GM12878 (cell line): Measurements from ENCODE around the gene XRCC6.
A peak's percentile ranks its signal among the peaks of the same experiment; 100 is the strongest.
"Not testable (repeated sequence)": the region's sequence is repeated elsewhere in the genome, so short reads cannot be mapped to it uniquely, and the experiment has no call there.

Experiments
- BHLHE40 ChIP-seq, 2 experiments: fragments of 450-650 bp in 1 of 2; IDR thresholded peaks; 2 replicates each; pipeline ENCODE4 v1.6.1; 2011 to 2017; ENCODE audit warnings: low read depth in 2 of 2, borderline replicate concordance in 1 of 2, improper control_type of control experiment in 1 of 2, low read length in 1 of 2, mild to moderate bottlenecking in 1 of 2
- CEBPB ChIP-seq, 2 experiments: fragments of 150-350 bp in 1 of 2; IDR thresholded peaks; 2 replicates each; pipeline ENCODE4 v1.6.1; 2012 to 2014; ENCODE audit warnings: low read depth in 2 of 2, low read length in 2 of 2, borderline replicate concordance in 1 of 2, inconsistent platforms in 1 of 2
- EP300 ChIP-seq, 2 experiments: fragments of 150-350 bp in 1 of 2; IDR thresholded peaks; 2 replicates each; pipeline ENCODE4 v1.6.1; 2011 to 2012; ENCODE audit warnings: low read depth in 2 of 2, low read length in 2 of 2, borderline replicate concordance in 1 of 2, improper control_type of control experiment in 1 of 2, inconsistent platforms in 1 of 2; ENCODE audit not compliant: control insufficient read depth in 1 of 2
- EZH2 ChIP-seq: IDR thresholded peaks from 2 replicates; pipeline ENCODE4 v1.6.1; 2012; ENCODE audit warnings: low read depth, mild to moderate bottlenecking, control low read depth, inconsistent platforms, low read length, borderline replicate concordance; ENCODE audit not compliant: control insufficient read depth
- FOXK2 ChIP-seq: fragments of 450-650 bp; IDR thresholded peaks from 2 replicates; pipeline ENCODE4 v1.6.1; 2017; ENCODE audit warnings: mild to moderate bottlenecking, moderate library complexity
- NR2F1 ChIP-seq: fragments of 450-650 bp; conservative IDR thresholded peaks from 2 replicates; pipeline ENCODE4 v1.6.1; 2017; ENCODE audit warnings: mild to moderate bottlenecking
- POLR2A ChIP-seq: IDR thresholded peaks from 2 replicates; pipeline ENCODE4 v1.6.1; 2011; ENCODE audit warnings: low read depth, mild to moderate bottlenecking, low read length
- POLR2AphosphoS5 ChIP-seq: IDR thresholded peaks from 2 replicates; pipeline ENCODE4 v1.6.1; 2011; ENCODE audit warnings: mild to moderate bottlenecking, low read length, inconsistent platforms
- STAT3 ChIP-seq: IDR thresholded peaks from 2 replicates; pipeline ENCODE4 v1.6.1; 2011; ENCODE audit warnings: low read depth, low read length, improper control_type of control experiment
- TF ChIP-seq, protein P1 (sequence below): fragments of 450-650 bp; IDR thresholded peaks from 2 replicates; pipeline ENCODE4 v1.6.1; 2017; ENCODE audit warnings: mild to moderate bottlenecking, moderate library complexity
- TF ChIP-seq, protein P2 (sequence below), 3 experiments: IDR thresholded peaks in 2 of 3; conservative IDR thresholded peaks in 1 of 3; 2 replicates each; pipeline ENCODE4 v1.5.1; 2011; ENCODE audit warnings: low read depth in 3 of 3, low read length in 3 of 3, mild to moderate bottlenecking in 3 of 3, control low read depth in 2 of 3, moderate library complexity in 2 of 3, inconsistent platforms in 1 of 3, mixed read lengths in 1 of 3; ENCODE audit not compliant: control insufficient read depth in 2 of 3, insufficient read depth in 1 of 3; ENCODE audit errors: extremely low read depth in 1 of 3

DNA sequence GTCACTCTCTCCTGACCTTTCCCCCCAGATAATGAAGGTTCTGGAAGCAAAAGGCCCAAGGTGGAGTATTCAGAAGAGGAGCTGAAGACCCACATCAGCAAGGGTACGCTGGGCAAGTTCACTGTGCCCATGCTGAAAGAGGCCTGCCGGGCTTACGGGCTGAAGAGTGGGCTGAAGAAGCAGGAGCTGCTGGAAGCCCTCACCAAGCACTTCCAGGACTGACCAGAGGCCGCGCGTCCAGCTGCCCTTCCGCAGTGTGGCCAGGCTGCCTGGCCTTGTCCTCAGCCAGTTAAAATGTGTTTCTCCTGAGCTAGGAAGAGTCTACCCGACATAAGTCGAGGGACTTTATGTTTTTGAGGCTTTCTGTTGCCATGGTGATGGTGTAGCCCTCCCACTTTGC is 42.5 kb downstream of the XRCC6 start:
- not testable (repeated sequence) for TF ChIP-seq BHLHE40 (IDR thresholded peaks at IDR 0.05; ENCODE audit: borderline replicate concordance in 1 of 2, low read depth in 2 of 2, low read length in 1 of 2); NR2F1; CEBPB (IDR thresholded peaks at IDR 0.05; ENCODE audit: borderline replicate concordance in 1 of 2, low read depth in 2 of 2, low read length in 2 of 2); FOXK2; STAT3; EZH2; EP300 (IDR thresholded peaks at IDR 0.05; ENCODE audit: borderline replicate concordance in 1 of 2, control insufficient read depth in 1 of 2, low read depth in 2 of 2, low read length in 2 of 2); POLR2AphosphoS5
- 0 out of 2 replicates have a peak, but pooled peaks have one; percentile 25 for TF ChIP-seq POLR2A
- TF ChIP-seq, protein P1, sequence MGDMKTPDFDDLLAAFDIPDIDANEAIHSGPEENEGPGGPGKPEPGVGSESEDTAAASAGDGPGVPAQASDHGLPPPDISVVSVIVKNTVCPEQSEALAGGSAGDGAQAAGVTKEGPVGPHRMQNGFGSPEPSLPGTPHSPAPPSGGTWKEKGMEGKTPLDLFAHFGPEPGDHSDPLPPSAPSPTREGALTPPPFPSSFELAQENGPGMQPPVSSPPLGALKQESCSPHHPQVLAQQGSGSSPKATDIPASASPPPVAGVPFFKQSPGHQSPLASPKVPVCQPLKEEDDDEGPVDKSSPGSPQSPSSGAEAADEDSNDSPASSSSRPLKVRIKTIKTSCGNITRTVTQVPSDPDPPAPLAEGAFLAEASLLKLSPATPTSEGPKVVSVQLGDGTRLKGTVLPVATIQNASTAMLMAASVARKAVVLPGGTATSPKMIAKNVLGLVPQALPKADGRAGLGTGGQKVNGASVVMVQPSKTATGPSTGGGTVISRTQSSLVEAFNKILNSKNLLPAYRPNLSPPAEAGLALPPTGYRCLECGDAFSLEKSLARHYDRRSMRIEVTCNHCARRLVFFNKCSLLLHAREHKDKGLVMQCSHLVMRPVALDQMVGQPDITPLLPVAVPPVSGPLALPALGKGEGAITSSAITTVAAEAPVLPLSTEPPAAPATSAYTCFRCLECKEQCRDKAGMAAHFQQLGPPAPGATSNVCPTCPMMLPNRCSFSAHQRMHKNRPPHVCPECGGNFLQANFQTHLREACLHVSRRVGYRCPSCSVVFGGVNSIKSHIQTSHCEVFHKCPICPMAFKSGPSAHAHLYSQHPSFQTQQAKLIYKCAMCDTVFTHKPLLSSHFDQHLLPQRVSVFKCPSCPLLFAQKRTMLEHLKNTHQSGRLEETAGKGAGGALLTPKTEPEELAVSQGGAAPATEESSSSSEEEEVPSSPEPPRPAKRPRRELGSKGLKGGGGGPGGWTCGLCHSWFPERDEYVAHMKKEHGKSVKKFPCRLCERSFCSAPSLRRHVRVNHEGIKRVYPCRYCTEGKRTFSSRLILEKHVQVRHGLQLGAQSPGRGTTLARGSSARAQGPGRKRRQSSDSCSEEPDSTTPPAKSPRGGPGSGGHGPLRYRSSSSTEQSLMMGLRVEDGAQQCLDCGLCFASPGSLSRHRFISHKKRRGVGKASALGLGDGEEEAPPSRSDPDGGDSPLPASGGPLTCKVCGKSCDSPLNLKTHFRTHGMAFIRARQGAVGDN = not testable (repeated sequence)
- TF ChIP-seq, protein P2, sequence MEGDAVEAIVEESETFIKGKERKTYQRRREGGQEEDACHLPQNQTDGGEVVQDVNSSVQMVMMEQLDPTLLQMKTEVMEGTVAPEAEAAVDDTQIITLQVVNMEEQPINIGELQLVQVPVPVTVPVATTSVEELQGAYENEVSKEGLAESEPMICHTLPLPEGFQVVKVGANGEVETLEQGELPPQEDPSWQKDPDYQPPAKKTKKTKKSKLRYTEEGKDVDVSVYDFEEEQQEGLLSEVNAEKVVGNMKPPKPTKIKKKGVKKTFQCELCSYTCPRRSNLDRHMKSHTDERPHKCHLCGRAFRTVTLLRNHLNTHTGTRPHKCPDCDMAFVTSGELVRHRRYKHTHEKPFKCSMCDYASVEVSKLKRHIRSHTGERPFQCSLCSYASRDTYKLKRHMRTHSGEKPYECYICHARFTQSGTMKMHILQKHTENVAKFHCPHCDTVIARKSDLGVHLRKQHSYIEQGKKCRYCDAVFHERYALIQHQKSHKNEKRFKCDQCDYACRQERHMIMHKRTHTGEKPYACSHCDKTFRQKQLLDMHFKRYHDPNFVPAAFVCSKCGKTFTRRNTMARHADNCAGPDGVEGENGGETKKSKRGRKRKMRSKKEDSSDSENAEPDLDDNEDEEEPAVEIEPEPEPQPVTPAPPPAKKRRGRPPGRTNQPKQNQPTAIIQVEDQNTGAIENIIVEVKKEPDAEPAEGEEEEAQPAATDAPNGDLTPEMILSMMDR (IDR thresholded peaks at IDR 0.05 in 2 of 3, conservative IDR thresholded peaks at IDR 0.05 in 1 of 3; ENCODE audit: control insufficient read depth in 2 of 3, extremely low read depth in 1 of 3, insufficient read depth in 1 of 3, low read depth in 3 of 3, low read length in 3 of 3) = not testable (repeated sequence)
